Trophoblast cell (in vitro differentiated cells and primary cell): ENCODE results near the gene MYRIP.

Experiments
- DNase-seq, 2 donors: peaks; one replicate each; pipeline ENCODE4 v3.0.0-alpha.2; 2016
- H2AFZ ChIP-seq: 2 replicates; pipeline ENCODE4 v1.6.1; 2013; ENCODE audit warnings: low read length, moderate library complexity, mild to moderate bottlenecking; ENCODE audit not compliant: insufficient read depth, poor library complexity
- H2AK5ac ChIP-seq: 2 replicates; pipeline ENCODE4 v1.6.1; 2013; ENCODE audit warnings: mild to moderate bottlenecking, low read length
- H2BK120ac ChIP-seq: 2 replicates; pipeline ENCODE4 v1.6.1; 2013; ENCODE audit warnings: low read length, mild to moderate bottlenecking, moderate library complexity; ENCODE audit not compliant: insufficient read depth, poor library complexity
- H2BK12ac ChIP-seq: 2 replicates; pipeline ENCODE4 v1.6.1; 2013; ENCODE audit warnings: mild to moderate bottlenecking, low read length, moderate library complexity
- H2BK5ac ChIP-seq: 2 replicates; pipeline ENCODE4 v1.6.1; 2013; ENCODE audit warnings: low read length, low read depth, moderate library complexity, mild to moderate bottlenecking; ENCODE audit not compliant: poor library complexity
- H3K14ac ChIP-seq: 2 replicates; pipeline ENCODE4 v1.6.1; 2013; ENCODE audit warnings: mild to moderate bottlenecking, low read length
- H3K18ac ChIP-seq: 2 replicates; pipeline ENCODE4 v1.6.1; 2013; ENCODE audit warnings: mild to moderate bottlenecking, low read length
- H3K23ac ChIP-seq: 2 replicates; pipeline ENCODE4 v1.6.1; 2013; ENCODE audit warnings: low read length
- H3K27ac ChIP-seq: 2 replicates; pipeline ENCODE4 v1.5.1; 2013; ENCODE audit warnings: low read depth, mild to moderate bottlenecking, inconsistent platforms, low read length, moderate library complexity
- H3K27me3 ChIP-seq: 2 replicates; pipeline ENCODE4 v1.6.1; 2013; ENCODE audit warnings: inconsistent platforms, mild to moderate bottlenecking, low read length, moderate library complexity; ENCODE audit not compliant: insufficient read depth
- H3K36me3 ChIP-seq, 2 experiments: 1 replicate in 1 of 2; 2 replicates in 1 of 2; pipeline ENCODE4 v1.6.1; 2013; ENCODE audit warnings: low read length in 2 of 2, mild to moderate bottlenecking in 2 of 2, moderate library complexity in 1 of 2; ENCODE audit not compliant: insufficient read depth in 2 of 2, control insufficient read depth in 1 of 2
- H3K4ac ChIP-seq: 2 replicates; pipeline ENCODE4 v1.6.1; 2013; ENCODE audit warnings: low read depth, mild to moderate bottlenecking, low read length, moderate library complexity
- H3K4me1 ChIP-seq, 2 experiments: 1 replicate in 1 of 2; 2 replicates in 1 of 2; pipeline ENCODE4 v1.6.1; 2013; ENCODE audit warnings: low read length in 2 of 2, mild to moderate bottlenecking in 2 of 2, moderate library complexity in 1 of 2; ENCODE audit not compliant: insufficient read depth in 2 of 2, control insufficient read depth in 1 of 2
- H3K4me2 ChIP-seq: 2 replicates; pipeline ENCODE4 v1.6.1; 2013; ENCODE audit warnings: inconsistent platforms, mild to moderate bottlenecking, low read length, moderate library complexity
- H3K4me3 ChIP-seq: 2 replicates; pipeline ENCODE4 v1.5.1; 2013; ENCODE audit warnings: mild to moderate bottlenecking, low read depth, low read length, inconsistent platforms
- H3K79me1 ChIP-seq: one replicate; pipeline ENCODE4 v1.6.1; 2013; ENCODE audit warnings: low read length
- H3K79me2 ChIP-seq: 2 replicates; pipeline ENCODE4 v1.6.1; 2013; ENCODE audit warnings: low read length, mild to moderate bottlenecking; ENCODE audit not compliant: control insufficient read depth, insufficient read depth, poor library complexity
- H3K9ac ChIP-seq: 2 replicates; pipeline ENCODE4 v1.6.1; 2013; ENCODE audit warnings: mild to moderate bottlenecking, low read length
- H3K9me3 ChIP-seq: 2 replicates; pipeline ENCODE4 v1.6.1; 2013; ENCODE audit warnings: low read depth, mild to moderate bottlenecking, control low read depth, inconsistent platforms, low read length; ENCODE audit not compliant: insufficient read depth
- H4K12ac ChIP-seq: 2 replicates; pipeline ENCODE4 v1.6.1; 2013; ENCODE audit warnings: low read depth, mild to moderate bottlenecking, low read length, moderate library complexity
- H4K8ac ChIP-seq: 2 replicates; pipeline ENCODE4 v1.6.1; 2013; ENCODE audit warnings: low read depth, mild to moderate bottlenecking, low read length, moderate library complexity
- H4K91ac ChIP-seq: one replicate; pipeline ENCODE4 v1.6.1; 2013; ENCODE audit warnings: low read depth, mild to moderate bottlenecking, low read length, moderate library complexity
- WGBS: extraction: QIAGEN DNeasy Blood & Tissue Kit; methylation state at CpG from one replicate; pipeline ENCODE4 v1.1.7; 2013; ENCODE audit warnings: missing lambda C conversion rate; ENCODE audit not compliant: insufficient read length, insufficient coverage; ENCODE audit errors: extremely low coverage; 5-methylcytosine and 5-hydroxymethylcytosine counted together

Gene MYRIP

DNA sequence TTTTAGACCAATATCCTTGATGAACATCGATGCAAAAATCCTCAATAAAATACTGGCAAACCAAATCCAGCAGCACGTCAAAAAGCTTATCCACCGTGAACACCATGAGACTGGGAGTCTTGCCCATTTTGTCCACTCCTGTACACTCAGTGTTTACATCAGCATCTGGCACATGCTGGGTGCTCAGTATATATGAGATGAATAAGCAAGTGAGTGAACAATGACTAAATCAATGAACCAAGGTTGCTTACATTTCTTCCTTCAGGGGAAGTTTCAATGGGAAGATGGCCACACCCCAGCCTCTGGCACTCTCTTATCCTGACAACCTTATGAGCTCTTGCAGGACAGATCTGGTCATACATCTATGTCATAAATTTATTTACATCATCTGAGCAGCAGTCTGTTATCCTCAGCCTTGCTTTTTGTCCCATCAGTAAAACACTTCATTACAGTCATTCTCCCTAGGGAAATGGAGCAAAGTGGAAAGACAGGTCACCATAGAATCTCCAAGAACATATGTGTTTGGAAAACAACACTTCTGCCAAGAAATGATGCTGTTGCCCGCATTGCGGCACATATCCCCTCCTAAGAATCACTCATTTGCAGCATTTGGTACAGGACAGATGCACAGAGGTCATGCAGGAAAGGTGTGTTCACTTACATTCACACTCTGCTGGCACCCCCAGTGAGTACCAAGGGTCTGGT lies 328.3 kb downstream of the MYRIP start:
- Histone ChIP-seq H3K14ac (no peak overlapping the region), H3K4ac (no peak overlapping the region), H3K18ac (no peak overlapping the region), H2AK5ac (no peak overlapping the region), H3K4me3 (no peak overlapping the region), H4K91ac (no peak overlapping the region), H2BK120ac (no peak overlapping the region), H3K27ac (no peak overlapping the region), H4K8ac (no peak overlapping the region), H2AFZ (no peak overlapping the region), H2BK5ac (no peak overlapping the region), H3K23ac (no peak overlapping the region), H3K79me1 (no peaks in the 10 kb centered on the region), H3K9ac (no peak overlapping the region), H4K12ac (no peak overlapping the region), H3K4me1 (no peaks in the 10 kb centered on the region), H3K9me3 (peaks cover 4% of the 10 kb centered on the region), H3K79me2 (no peaks in the 10 kb centered on the region), H2BK12ac (no peak overlapping the region), H3K36me3 (no peaks in the 10 kb centered on the region), H3K27me3 (no peaks in the 10 kb centered on the region), H3K4me2 (no peak overlapping the region)
- peak; percentile 40 to 54 for DNase-seq
- no CpG with 5 or more reads among the region's 5 CpGs for WGBS

DNA sequence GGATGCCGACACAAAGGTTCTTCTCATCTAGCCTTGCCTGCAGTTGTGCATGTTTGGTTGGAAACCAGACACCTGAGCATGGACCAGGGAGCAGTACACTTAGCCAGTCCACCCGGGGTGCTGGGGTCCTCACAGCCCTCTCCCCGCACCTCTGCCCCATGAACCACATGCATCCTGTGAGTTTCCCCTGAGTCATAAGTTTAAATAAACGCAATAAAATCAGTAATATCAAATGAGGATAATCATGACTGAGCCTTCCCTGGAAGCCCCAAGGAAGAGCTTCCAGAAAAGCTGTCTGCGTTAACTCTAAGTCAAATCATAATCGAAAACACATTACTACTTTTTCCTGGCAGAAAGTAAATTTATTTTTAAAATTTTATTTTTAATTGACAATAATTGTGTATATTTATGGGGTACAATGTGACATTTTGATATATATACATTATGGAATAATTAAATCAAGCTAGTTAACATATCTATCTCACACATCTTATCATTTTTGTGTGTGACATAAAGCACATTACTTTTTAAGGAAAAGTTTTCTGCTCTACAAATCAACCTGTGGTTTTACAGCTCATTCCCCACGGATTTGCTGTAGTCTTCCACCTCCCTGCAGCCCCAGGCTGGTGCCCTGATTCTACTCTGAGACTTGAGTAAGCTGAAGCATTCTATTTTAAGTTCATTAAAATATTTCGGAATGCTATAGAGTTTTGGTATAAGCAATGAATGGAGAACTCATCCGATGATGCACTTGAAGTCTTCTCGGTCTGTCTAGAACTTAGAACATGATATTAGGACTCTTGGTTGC lies 334.1 kb downstream of the MYRIP start:
- Histone ChIP-seq H3K79me1 (no peaks in the 10 kb centered on the region), H3K27ac (no peak overlapping the region), H3K4ac (no peak overlapping the region), H2BK5ac (no peak overlapping the region), H3K27me3 (no peaks in the 10 kb centered on the region), H3K23ac (no peak overlapping the region), H4K91ac (no peak overlapping the region), H3K4me2 (no peak overlapping the region), H2BK120ac (no peak overlapping the region), H3K9me3 (no peaks in the 10 kb centered on the region), H3K4me3 (no peak overlapping the region), H2BK12ac (no peak overlapping the region), H4K12ac (no peak overlapping the region), H2AK5ac (no peak overlapping the region), H3K18ac (no peak overlapping the region), H3K4me1 (no peaks in the 10 kb centered on the region), H3K36me3 (no peaks in the 10 kb centered on the region), H4K8ac (no peak overlapping the region), H3K79me2 (no peaks in the 10 kb centered on the region), H2AFZ (no peak overlapping the region), H3K9ac (no peak overlapping the region), H3K14ac (no peak overlapping the region)
- no CpG with 5 or more reads among the region's 10 CpGs for WGBS
- DNase-seq: no peak

DNA sequence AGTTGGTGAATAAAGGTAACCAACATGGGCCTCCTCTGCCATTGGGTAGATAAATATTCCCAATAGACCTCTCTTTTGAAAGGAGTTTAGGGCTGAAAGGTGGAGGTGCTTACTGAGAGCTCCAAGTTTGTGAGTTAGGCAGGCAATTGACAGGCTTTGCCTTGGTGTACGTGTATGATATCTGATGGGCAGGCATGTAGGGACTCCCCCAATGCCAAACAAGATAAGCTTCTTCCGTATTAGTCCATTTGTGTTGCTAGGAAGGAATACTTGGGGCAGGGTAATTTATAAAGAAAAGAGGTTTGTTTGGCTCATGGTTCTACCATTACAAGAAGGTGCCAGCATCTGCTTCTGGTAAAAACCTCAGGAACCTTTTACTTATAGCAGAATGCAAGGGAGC lies 339.4 kb downstream of the MYRIP start:
- Histone ChIP-seq H2BK5ac (no peak overlapping the region), H4K8ac (no peak overlapping the region), H3K18ac (no peak overlapping the region), H3K9me3 (no peaks in the 10 kb centered on the region), H3K9ac (no peak overlapping the region), H3K4me2 (no peak overlapping the region), H2AK5ac (no peak overlapping the region), H2BK120ac (no peak overlapping the region), H3K14ac (no peak overlapping the region), H3K36me3 (no peaks in the 10 kb centered on the region), H3K79me2 (no peaks in the 10 kb centered on the region), H3K27me3 (no peaks in the 10 kb centered on the region), H2BK12ac (no peak overlapping the region), H4K12ac (no peak overlapping the region), H3K4ac (no peak overlapping the region), H3K4me3 (no peak overlapping the region), H4K91ac (no peak overlapping the region), H3K79me1 (no peaks in the 10 kb centered on the region), H2AFZ (no peak overlapping the region), H3K23ac (no peak overlapping the region), H3K4me1 (no peaks in the 10 kb centered on the region), H3K27ac (no peak overlapping the region)
- DNase-seq: no peak
- WGBS: no CpG with 5 or more reads among the region's 2 CpGs

DNA sequence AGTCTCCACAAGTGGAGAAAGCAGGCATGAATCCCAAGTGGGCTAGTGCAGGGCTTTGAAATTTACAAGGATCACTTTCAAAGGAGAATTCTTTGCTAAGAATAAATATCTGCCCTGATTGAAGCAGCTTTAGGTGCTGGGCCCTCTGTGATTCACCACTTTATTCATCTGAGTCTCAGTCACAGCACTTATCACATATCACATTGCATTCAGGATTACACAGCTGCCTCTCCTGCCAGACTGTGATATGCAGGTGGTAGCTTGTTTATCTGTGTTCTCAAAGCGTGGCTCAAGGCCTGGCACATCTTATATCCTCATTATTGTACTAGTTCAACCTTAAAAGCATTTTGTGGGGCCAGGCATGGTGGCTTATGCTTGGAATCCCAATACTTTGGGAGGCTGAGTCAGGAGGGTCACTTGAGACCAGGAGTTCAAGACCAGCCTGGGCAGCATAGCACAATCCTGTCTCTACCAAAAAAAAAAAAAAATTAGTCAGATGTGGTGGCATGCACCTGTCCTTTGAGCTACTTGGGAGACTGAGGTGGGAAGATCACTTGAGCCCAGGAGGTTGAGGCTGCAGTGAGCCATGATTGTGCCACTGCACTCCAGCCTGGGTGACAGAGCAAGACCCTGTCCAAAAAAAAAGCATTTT lies 343.2 kb downstream of the MYRIP start:
- H3K36me3 ChIP-seq: no peaks in the 10 kb centered on the region
- H4K8ac ChIP-seq: no peak overlapping the region
- no peak overlapping the region for H2BK5ac ChIP-seq
- no peak overlapping the region for H2AK5ac ChIP-seq
- H4K91ac ChIP-seq: no peak overlapping the region
- H3K79me2 ChIP-seq: no peaks in the 10 kb centered on the region
- H3K23ac ChIP-seq: no peak overlapping the region
- no peak overlapping the region for H3K27ac ChIP-seq
- no peak overlapping the region for H4K12ac ChIP-seq
- H2BK12ac ChIP-seq: no peak overlapping the region
- H3K18ac ChIP-seq: no peak overlapping the region
- H3K14ac ChIP-seq: no peak overlapping the region
- H3K4ac ChIP-seq: no peak overlapping the region
- no peak overlapping the region for H2BK120ac ChIP-seq
- WGBS: no CpG with 5 or more reads among the region's 1 CpG
- no peak overlapping the region for H3K9ac ChIP-seq
- H3K4me1 ChIP-seq: no peaks in the 10 kb centered on the region
- DNase-seq: no peak
- no peaks in the 10 kb centered on the region for H3K9me3 ChIP-seq
- H2AFZ ChIP-seq: no peak overlapping the region
- H3K4me2 ChIP-seq: no peak overlapping the region
- H3K27me3 ChIP-seq: no peaks in the 10 kb centered on the region
- H3K4me3 ChIP-seq: no peak overlapping the region
- no peaks in the 10 kb centered on the region for H3K79me1 ChIP-seq
